ENCODE data around the gene RBFOX1. TPM values are rescaled to one million over a fixed set of nuclear protein-coding genes. Genes with fewer than 3 reads are reported as not detected.

RBFOX1 gene
- total RNA-seq, 1 donor, result not detected

DNA sequence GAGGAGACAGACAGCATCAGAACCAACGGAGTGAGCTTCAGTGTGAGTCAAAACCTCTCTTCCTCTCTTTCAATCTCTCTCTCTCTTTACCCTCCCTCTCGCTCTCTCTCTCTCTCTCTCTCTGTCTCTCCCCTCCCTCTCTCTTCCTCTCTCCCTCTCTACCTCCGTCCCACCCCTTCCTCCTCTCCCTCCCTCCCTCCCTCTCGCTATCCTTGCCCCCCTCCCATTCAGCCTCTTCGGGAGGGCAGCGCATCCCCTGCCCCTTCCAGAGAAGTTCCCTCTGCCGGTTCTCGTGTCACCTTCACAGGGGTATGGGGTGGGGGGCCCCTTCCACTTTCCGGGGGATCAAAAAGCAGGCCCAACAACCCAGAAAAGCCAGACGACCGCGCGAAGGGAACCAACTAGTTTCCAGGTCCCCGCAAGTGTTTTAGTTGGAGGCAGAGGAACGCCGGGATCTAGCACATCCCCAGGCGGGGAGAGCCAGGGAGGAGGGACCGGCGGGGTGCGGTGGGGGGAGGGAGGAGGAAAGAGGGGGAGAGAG lies 28.9 kb upstream of the RBFOX1 start:
- DNase-seq (ENCODE audit: low read depth), result no peak
- TF ChIP-seq, protein P1, sequence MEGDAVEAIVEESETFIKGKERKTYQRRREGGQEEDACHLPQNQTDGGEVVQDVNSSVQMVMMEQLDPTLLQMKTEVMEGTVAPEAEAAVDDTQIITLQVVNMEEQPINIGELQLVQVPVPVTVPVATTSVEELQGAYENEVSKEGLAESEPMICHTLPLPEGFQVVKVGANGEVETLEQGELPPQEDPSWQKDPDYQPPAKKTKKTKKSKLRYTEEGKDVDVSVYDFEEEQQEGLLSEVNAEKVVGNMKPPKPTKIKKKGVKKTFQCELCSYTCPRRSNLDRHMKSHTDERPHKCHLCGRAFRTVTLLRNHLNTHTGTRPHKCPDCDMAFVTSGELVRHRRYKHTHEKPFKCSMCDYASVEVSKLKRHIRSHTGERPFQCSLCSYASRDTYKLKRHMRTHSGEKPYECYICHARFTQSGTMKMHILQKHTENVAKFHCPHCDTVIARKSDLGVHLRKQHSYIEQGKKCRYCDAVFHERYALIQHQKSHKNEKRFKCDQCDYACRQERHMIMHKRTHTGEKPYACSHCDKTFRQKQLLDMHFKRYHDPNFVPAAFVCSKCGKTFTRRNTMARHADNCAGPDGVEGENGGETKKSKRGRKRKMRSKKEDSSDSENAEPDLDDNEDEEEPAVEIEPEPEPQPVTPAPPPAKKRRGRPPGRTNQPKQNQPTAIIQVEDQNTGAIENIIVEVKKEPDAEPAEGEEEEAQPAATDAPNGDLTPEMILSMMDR (IDR thresholded peaks at IDR 0.05; ENCODE audit: insufficient read depth, low read depth, low read length), result no peak
- no peak overlapping the region for H3K4me3 ChIP-seq (ENCODE audit: low read depth, low read length)

- TF ChIP-seq, protein P1 (IDR thresholded peaks at IDR 0.05; ENCODE audit: insufficient read depth, low read depth, low read length), result no peak
- H3K4me3 ChIP-seq (ENCODE audit: low read depth, low read length), result no peak overlapping the region
- no peak for DNase-seq (ENCODE audit: low read depth)
Measured at GRCh38 chr16:7304279-7304678, 28.4 kb upstream of the RBFOX1 start.

- TF ChIP-seq, protein P1 (IDR thresholded peaks at IDR 0.05; ENCODE audit: insufficient read depth, low read depth, low read length), result no peak
- DNase-seq (ENCODE audit: low read depth), result no peak
- no peak overlapping the region for H3K4me3 ChIP-seq (ENCODE audit: low read depth, low read length)
Measured at GRCh38 chr16:7304958-7305357, 27.7 kb upstream of the RBFOX1 start.

DNA sequence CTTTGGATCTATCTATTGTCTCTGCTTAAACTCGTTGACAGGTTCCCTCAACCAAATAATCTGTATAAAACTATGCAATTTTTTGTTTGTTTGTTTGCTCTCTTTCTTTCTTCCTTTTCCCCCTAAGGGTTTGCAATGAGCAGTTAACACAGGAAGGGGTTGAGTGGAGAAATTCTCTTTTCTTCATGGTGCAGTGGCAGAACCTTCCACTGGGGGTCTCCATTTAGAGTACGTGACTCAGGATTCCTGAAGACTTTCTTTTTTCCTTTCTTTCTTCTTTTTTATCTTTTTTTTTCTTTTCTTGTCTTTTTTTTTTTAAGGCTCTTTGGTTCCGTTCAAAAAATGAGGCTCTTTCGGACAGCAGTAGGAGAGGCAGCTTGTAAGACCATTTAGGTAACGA lies 19.5 kb upstream of the RBFOX1 start:
- no peak for DNase-seq (ENCODE audit: low read depth)
- H3K4me3 ChIP-seq (ENCODE audit: low read depth, low read length), result no peak overlapping the region
- TF ChIP-seq, protein P1 (IDR thresholded peaks at IDR 0.05; ENCODE audit: insufficient read depth, low read depth, low read length), result no peak

- DNase-seq (ENCODE audit: low read depth), result no peak
- TF ChIP-seq, protein P1 (IDR thresholded peaks at IDR 0.05; ENCODE audit: insufficient read depth, low read depth, low read length), result no peak
- no peak overlapping the region for H3K4me3 ChIP-seq (ENCODE audit: low read depth, low read length)
Measured at GRCh38 chr16:7314163-7314562, 18.5 kb upstream of the RBFOX1 start.

GRCh38 chr16:7315813-7316212 lies 16.8 kb upstream of the RBFOX1 start:
- H3K4me3 ChIP-seq (ENCODE audit: low read depth, low read length), result no peak overlapping the region
- DNase-seq (ENCODE audit: low read depth), result no peak
- TF ChIP-seq, protein P1 (IDR thresholded peaks at IDR 0.05; ENCODE audit: insufficient read depth, low read depth, low read length), result no peak

DNA sequence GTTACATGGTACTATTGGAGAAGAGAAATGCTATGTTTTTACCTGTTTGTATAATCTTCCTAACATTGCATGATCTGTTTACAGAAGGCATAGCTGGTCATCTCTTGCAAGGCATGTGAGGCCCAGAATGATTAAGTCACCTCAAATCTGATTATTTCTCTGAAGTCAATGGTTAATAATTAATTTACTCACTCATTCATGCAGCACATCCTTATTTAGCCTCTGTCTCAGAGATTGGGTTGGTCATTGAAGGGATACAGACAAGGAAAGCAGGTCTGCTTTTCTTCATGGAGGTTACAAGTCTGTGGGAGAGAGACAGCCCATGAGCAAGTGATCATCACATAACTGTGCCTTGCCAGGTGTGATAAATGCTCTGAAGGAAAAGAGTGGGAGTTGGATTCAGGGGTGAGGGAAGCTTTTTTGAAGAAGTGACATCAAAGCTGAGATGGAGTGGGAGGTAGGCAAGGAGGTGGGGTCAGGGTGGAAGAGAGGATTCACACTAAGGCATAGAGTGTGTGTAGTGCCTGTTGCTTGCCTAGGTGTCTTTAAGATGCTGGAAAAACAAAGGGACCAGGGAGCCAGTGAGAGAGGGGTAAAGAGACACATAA lies 16.3 kb upstream of the RBFOX1 start:
- TF ChIP-seq, protein P1 (IDR thresholded peaks at IDR 0.05; ENCODE audit: insufficient read depth, low read depth, low read length), result no peak
- no peak for DNase-seq (ENCODE audit: low read depth)

More for the DNA sequence above, 16.3 kb upstream of the RBFOX1 start:
- no peak overlapping the region for H3K4me3 ChIP-seq (ENCODE audit: low read depth, low read length)
